Thyroid gland (tissue), 4 donors: Measurements from ENCODE around the gene SPPL2C.

Source experiments
- POLR2A ChIP-seq, 2 donors: fragments of 450-650 bp; IDR thresholded peaks; one replicate each; pipeline ENCODE4 v1.6.1; 2017; ENCODE audit warnings: antibody characterized with exemption in 2 of 2, mild to moderate bottlenecking in 2 of 2, moderate library complexity in 1 of 2
- TF ChIP-seq, protein P1 (sequence below), 6 experiments: fragments of 200-600 bp in 3 of 6; fragments of 450-650 bp in 3 of 6; sonication (generic) in 3 of 6; IDR thresholded peaks; one replicate each; pipeline ENCODE4 v1.5.1; 2016 to 2019; ENCODE audit warnings: antibody characterized with exemption in 6 of 6, mild to moderate bottlenecking in 2 of 6, inconsistent platforms in 1 of 6, moderate library complexity in 1 of 6

DNA sequence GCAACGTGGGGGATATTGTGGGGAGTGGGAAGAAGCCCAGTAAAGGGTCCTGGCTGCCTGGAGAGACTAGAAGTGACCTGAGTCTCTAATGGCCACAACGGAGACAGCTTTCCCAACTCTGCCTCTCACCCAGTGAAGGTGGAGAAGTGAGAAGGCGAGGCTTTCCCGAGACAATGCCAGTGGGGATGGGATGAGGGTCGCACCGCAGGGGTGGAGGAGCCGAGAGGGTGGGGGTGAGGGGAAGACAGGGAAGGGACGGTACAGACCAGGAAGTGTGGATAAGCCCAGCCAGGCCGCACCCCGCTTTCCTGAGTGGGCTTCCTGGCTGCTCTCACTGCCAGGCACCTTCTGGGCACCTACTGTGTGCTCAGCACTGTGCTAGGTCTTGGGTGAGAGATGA, 7.5 kb upstream of the SPPL2C start:
- TF ChIP-seq, protein P1, sequence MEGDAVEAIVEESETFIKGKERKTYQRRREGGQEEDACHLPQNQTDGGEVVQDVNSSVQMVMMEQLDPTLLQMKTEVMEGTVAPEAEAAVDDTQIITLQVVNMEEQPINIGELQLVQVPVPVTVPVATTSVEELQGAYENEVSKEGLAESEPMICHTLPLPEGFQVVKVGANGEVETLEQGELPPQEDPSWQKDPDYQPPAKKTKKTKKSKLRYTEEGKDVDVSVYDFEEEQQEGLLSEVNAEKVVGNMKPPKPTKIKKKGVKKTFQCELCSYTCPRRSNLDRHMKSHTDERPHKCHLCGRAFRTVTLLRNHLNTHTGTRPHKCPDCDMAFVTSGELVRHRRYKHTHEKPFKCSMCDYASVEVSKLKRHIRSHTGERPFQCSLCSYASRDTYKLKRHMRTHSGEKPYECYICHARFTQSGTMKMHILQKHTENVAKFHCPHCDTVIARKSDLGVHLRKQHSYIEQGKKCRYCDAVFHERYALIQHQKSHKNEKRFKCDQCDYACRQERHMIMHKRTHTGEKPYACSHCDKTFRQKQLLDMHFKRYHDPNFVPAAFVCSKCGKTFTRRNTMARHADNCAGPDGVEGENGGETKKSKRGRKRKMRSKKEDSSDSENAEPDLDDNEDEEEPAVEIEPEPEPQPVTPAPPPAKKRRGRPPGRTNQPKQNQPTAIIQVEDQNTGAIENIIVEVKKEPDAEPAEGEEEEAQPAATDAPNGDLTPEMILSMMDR (IDR thresholded peaks at IDR 0.05), result no peak
- TF ChIP-seq POLR2A (IDR thresholded peaks at IDR 0.05), result no peak
